Activated T-helper 1 cell treated with anti-CD3 and anti-CD28 coated beads, Interleukin-12 subunit alpha, Interleukin-12 subunit beta, Interleukin-2, Interleukin-4 antibody, amounts not matched to agents 30 ng/mL and 10 ng/mL and 1 ng/mL, durations not matched to agents 14 hours and 24 hours and 36 hours (primary cell): Measurements from ENCODE around the gene PUSL1. TPM values are rescaled to one million over a fixed set of nuclear protein-coding genes. Genes with fewer than 3 reads are reported as not detected.

Source experiments
- DNase-seq: peaks from one replicate; pipeline ENCODE4 v3.0.0; 2021; ENCODE audit warnings: low spot score
- H3K27ac Mint-ChIP-seq: one replicate; pipeline ENCODE4 v1.8.0; 2021; ENCODE audit warnings: mild to moderate bottlenecking, mixed read lengths
- H3K27me3 Mint-ChIP-seq: one replicate; pipeline ENCODE4 v1.8.0; 2022; ENCODE audit warnings: mild to moderate bottlenecking, moderate library complexity, mixed read lengths; ENCODE audit not compliant: insufficient read depth
- H3K36me3 Mint-ChIP-seq: one replicate; pipeline ENCODE4 v1.8.0; 2021; ENCODE audit warnings: low read depth, mixed read lengths
- H3K4me1 Mint-ChIP-seq: one replicate; pipeline ENCODE4 v1.8.0; 2021; ENCODE audit warnings: low read depth, mixed read lengths
- H3K4me3 Mint-ChIP-seq: one replicate; pipeline ENCODE4 v1.8.0; 2021; ENCODE audit warnings: mild to moderate bottlenecking, moderate library complexity, mixed read lengths
- H3K9me3 Mint-ChIP-seq: one replicate; pipeline ENCODE4 v1.8.0; 2021; ENCODE audit warnings: mixed read lengths
- intact Hi-C: fragments of 100-400 bp; cut with micrococcal nuclease; formaldehyde crosslinking; loops from one replicate; pipeline ENCODE4 v1.15.1; 2024
- total RNA-seq: library from RNA; stranded (reverse); gene quantifications from 2 replicates; pipeline ENCODE4 v1.2.3, GENCODE V29; 2022

PUSL1 gene
- total RNA-seq, 1 donor from 2014 or later: 36.8 TPM

- H3K4me3 Mint-ChIP-seq: no peak overlapping the region
- H3K9me3 Mint-ChIP-seq: no peaks in the 10 kb centered on the region
- intact Hi-C loops: no loop called here
- DNase-seq: no peak
- H3K27me3 Mint-ChIP-seq: no peaks in the 10 kb centered on the region
- peaks cover 11% of the 10 kb centered on the region for H3K4me1 Mint-ChIP-seq
- H3K36me3 Mint-ChIP-seq: no peaks in the 10 kb centered on the region
- no peak overlapping the region for H3K27ac Mint-ChIP-seq
Observed at GRCh38 chr1:1330366-1331067, 22.1 kb downstream of the PUSL1 start.

GRCh38 chr1:1331068-1331965 lies 22.9 kb downstream of the PUSL1 start, which contains the start of gene TAS1R3:
Gene TAS1R3 (plus strand): TSS chr1:1331280. CDS start chr1:1331346, 66 bp downstream.
- Mint-ChIP-seq H3K4me3 (no peak within 1 kb of the TSS), H3K27me3 (no peaks in the 10 kb centered on the region), H3K27ac (no peak within 1 kb of the TSS), H3K9me3 (no peaks in the 10 kb centered on the region), H3K36me3 (no peaks in the 10 kb centered on the region), H3K4me1 (peaks cover 5% of the 10 kb centered on the region)
- intact Hi-C loops: no loop called here
- DNase-seq: no peak

- intact Hi-C loops: no loop called here
- H3K27me3 Mint-ChIP-seq: no peaks in the 10 kb centered on the region
- H3K4me3 Mint-ChIP-seq: no peak overlapping the region
- no peaks in the 10 kb centered on the region for H3K4me1 Mint-ChIP-seq
- no peak for DNase-seq
- no peaks in the 10 kb centered on the region for H3K36me3 Mint-ChIP-seq
- no peaks in the 10 kb centered on the region for H3K9me3 Mint-ChIP-seq
- no peak overlapping the region for H3K27ac Mint-ChIP-seq
Observed at GRCh38 chr1:1332031-1332755, 23.8 kb downstream of the PUSL1 start.

GRCh38 chr1:1332774-1333480 lies 24.5 kb downstream of the PUSL1 start:
- intact Hi-C loops: no loop called here
- H3K4me3 Mint-ChIP-seq: no peak overlapping the region
- no peaks in the 10 kb centered on the region for H3K27me3 Mint-ChIP-seq
- no peak overlapping the region for H3K27ac Mint-ChIP-seq
- H3K36me3 Mint-ChIP-seq: no peaks in the 10 kb centered on the region
- DNase-seq: no peak
- H3K4me1 Mint-ChIP-seq: no peaks in the 10 kb centered on the region
- H3K9me3 Mint-ChIP-seq: no peaks in the 10 kb centered on the region

GRCh38 chr1:1333551-1334241 lies 25.3 kb downstream of the PUSL1 start:
- no peaks in the 10 kb centered on the region for H3K27me3 Mint-ChIP-seq
- no peaks in the 10 kb centered on the region for H3K36me3 Mint-ChIP-seq
- H3K27ac Mint-ChIP-seq: no peak overlapping the region
- DNase-seq: no peak
- intact Hi-C loops: no loop called here
- no peaks in the 10 kb centered on the region for H3K9me3 Mint-ChIP-seq
- H3K4me3 Mint-ChIP-seq: no peak overlapping the region
- H3K4me1 Mint-ChIP-seq: no peaks in the 10 kb centered on the region

- intact Hi-C loops: no loop called here
- H3K27me3 Mint-ChIP-seq: no peaks in the 10 kb centered on the region
- no peaks in the 10 kb centered on the region for H3K4me1 Mint-ChIP-seq
- H3K36me3 Mint-ChIP-seq: no peaks in the 10 kb centered on the region
- H3K27ac Mint-ChIP-seq: no peak overlapping the region
- no peak for DNase-seq
- H3K9me3 Mint-ChIP-seq: no peaks in the 10 kb centered on the region
- H3K4me3 Mint-ChIP-seq: no peak overlapping the region
Observed at GRCh38 chr1:1334835-1335234, 26.4 kb downstream of the PUSL1 start.

GRCh38 chr1:1335283-1335682 lies 26.9 kb downstream of the PUSL1 start:
- Mint-ChIP-seq H3K4me3 (no peak overlapping the region), H3K4me1 (no peaks in the 10 kb centered on the region), H3K36me3 (no peaks in the 10 kb centered on the region), H3K27me3 (no peaks in the 10 kb centered on the region), H3K27ac (no peak overlapping the region), H3K9me3 (no peaks in the 10 kb centered on the region)
- intact Hi-C loops: no loop called here
- DNase-seq: no peak

- H3K4me1 Mint-ChIP-seq: no peaks in the 10 kb centered on the region
- no peak for DNase-seq
- H3K9me3 Mint-ChIP-seq: no peaks in the 10 kb centered on the region
- H3K4me3 Mint-ChIP-seq: no peak overlapping the region
- no peaks in the 10 kb centered on the region for H3K27me3 Mint-ChIP-seq
- peaks cover 4% of the 10 kb centered on the region for H3K36me3 Mint-ChIP-seq
- intact Hi-C loops: no loop called here
- no peak overlapping the region for H3K27ac Mint-ChIP-seq
Observed at GRCh38 chr1:1335792-1336248, 27.4 kb downstream of the PUSL1 start.

- H3K4me1 Mint-ChIP-seq: no peaks in the 10 kb centered on the region
- H3K9me3 Mint-ChIP-seq: no peaks in the 10 kb centered on the region
- H3K36me3 Mint-ChIP-seq: peaks cover 10% of the 10 kb centered on the region
- no peak overlapping the region for H3K4me3 Mint-ChIP-seq
- intact Hi-C loops: no loop called here
- DNase-seq: no peak
- no peak overlapping the region for H3K27ac Mint-ChIP-seq
- no peaks in the 10 kb centered on the region for H3K27me3 Mint-ChIP-seq
Observed at GRCh38 chr1:1336446-1336845, 28.0 kb downstream of the PUSL1 start.

- no peaks in the 10 kb centered on the region for H3K4me1 Mint-ChIP-seq
- intact Hi-C loops: no loop called here
- H3K27me3 Mint-ChIP-seq: no peaks in the 10 kb centered on the region
- no peak overlapping the region for H3K27ac Mint-ChIP-seq
- peaks cover 10% of the 10 kb centered on the region for H3K36me3 Mint-ChIP-seq
- DNase-seq: no peak
- no peaks in the 10 kb centered on the region for H3K9me3 Mint-ChIP-seq
- H3K4me3 Mint-ChIP-seq: no peak overlapping the region
Observed at GRCh38 chr1:1336931-1337792, 28.8 kb downstream of the PUSL1 start.

GRCh38 chr1:1337793-1338147 lies 29.4 kb downstream of the PUSL1 start:
- Mint-ChIP-seq H3K4me1 (no peaks in the 10 kb centered on the region), H3K27me3 (no peaks in the 10 kb centered on the region), H3K36me3 (peaks cover 10% of the 10 kb centered on the region), H3K4me3 (no peak overlapping the region), H3K27ac (no peak overlapping the region), H3K9me3 (no peaks in the 10 kb centered on the region)
- intact Hi-C loops: no loop called here
- DNase-seq: no peak
